ENCODE data around the gene FOXC2.

- TF ChIP-seq POLR2A (IDR thresholded peaks at IDR 0.05) (no peak), POLR2AphosphoS5 (IDR thresholded peaks at IDR 0.05) (no peak), EP300 (IDR thresholded peaks at IDR 0.05) (no peak), CTCF (IDR thresholded peaks at IDR 0.05) (no peak)
These were observed 39.3 kb upstream of the FOXC2 start for GRCh38 chr16:86527366-86527765.

All from suprapubic skin (tissue), 4 donors.